GM10266 (cell line): Measurements from ENCODE around the gene DTX4.

ENCODE experiments used
- DNase-seq: peaks from one replicate; pipeline ENCODE4 v3.0.0; 2012; ENCODE audit errors: extremely low spot score
- TF ChIP-seq, protein P1 (sequence below): IDR thresholded peaks from 2 replicates; pipeline ENCODE4 v1.5.1; 2012; ENCODE audit warnings: mild to moderate bottlenecking, low read depth; ENCODE audit not compliant: control insufficient read depth, insufficient read depth; ENCODE audit errors: missing control alignments

The DTX4 gene

DNA sequence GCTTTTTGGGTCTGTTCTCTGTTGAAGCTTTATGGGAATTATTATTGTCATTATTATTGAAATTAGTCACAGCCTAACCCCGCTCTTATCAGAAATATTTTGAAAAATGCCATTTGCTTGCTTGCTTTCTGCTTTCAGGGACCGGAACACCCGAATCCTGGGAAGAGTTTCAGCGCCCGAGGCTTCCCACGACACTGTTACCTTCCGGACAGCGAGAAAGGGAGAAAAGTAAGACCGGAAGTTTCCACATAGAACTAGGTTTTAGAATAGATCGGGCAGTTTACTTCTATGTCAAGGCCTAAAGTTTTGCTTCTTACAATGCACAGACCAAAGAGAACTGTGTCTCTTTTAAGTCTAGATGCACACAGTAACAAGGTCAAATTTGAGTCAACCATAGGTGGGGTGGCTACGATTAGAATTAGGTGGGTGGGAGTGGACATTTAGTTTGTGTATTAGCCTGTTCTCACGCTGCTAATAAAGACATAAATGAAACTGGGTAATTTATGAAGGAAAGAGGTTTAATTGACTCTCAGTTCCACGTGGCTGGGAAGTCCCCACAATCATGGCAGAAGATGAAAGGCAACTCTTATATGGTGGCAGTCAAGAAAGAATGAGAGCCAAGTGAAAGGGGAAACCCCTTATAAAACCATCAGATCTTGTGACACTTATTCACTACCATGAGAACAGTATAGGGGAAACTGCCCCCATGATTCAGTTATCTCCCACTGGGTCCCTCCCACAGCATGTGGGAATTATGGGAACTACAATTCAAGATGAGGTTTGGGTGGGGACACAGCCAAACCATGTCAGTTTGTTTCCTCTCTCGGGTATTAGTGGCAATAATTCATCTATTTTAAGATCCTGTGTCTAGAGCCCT, 27.9 kb downstream of the DTX4 start:
- DNase-seq: peak; percentile 50
- TF ChIP-seq, protein P1, sequence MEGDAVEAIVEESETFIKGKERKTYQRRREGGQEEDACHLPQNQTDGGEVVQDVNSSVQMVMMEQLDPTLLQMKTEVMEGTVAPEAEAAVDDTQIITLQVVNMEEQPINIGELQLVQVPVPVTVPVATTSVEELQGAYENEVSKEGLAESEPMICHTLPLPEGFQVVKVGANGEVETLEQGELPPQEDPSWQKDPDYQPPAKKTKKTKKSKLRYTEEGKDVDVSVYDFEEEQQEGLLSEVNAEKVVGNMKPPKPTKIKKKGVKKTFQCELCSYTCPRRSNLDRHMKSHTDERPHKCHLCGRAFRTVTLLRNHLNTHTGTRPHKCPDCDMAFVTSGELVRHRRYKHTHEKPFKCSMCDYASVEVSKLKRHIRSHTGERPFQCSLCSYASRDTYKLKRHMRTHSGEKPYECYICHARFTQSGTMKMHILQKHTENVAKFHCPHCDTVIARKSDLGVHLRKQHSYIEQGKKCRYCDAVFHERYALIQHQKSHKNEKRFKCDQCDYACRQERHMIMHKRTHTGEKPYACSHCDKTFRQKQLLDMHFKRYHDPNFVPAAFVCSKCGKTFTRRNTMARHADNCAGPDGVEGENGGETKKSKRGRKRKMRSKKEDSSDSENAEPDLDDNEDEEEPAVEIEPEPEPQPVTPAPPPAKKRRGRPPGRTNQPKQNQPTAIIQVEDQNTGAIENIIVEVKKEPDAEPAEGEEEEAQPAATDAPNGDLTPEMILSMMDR: no peak

DNA sequence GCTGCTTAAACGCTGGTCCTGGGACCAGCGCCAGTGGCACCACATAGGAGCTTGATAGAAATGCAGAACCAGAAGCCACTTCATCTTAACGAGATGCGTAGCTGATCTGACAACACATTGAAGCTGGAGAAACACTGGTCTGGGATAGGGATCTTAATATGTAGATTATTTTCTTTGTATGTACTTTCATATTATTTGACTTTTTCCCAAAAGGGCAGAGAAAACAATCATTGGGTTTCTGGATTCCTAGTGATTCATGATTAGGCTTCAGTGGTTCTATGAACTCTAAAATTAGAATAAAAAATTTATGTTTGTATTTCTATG, 28.5 kb downstream of the DTX4 start:
- DNase-seq: no peak
- TF ChIP-seq, protein P1: no peak

DNA sequence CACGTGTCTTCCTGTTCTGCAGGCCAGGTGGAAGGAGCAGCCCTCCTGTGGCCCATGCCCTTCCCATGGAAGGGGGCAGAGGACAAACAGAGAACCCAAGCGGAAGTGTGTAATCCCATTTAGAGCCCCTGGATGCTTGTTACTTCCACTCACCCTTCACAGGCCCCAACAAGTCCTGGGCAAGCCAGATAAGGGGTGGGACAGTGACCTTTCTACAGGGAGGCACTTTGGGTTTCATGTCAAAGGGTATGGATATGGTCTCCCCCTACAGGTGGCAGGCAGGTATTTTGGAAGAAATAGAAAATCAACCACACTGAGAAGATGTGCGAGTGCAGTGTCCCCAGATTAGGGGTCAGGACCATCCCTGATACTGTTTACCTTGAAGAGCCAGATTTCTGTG, 29.4 kb downstream of the DTX4 start:
- TF ChIP-seq, protein P1: peak; percentile 34
- no peak for DNase-seq

DNA sequence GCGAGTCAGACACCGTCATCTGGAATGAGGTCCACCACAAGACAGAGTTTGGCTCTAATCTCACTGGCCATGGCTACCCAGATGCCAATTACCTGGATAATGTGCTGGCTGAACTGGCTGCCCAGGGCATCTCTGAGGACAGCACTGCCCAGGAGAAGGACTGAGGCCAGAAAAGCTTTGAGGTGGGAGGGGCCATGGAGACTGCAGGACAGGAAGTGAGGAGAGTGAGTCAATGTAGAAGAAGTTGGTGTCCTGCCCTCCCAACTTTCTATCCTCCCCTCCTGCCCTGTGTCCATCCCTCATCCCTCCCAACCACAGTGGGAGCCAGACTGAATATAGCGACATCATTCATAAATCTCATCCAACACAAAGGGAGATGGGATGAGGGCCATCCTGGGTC, 32.8 kb downstream of the DTX4 start:
- TF ChIP-seq, protein P1: no peak
- DNase-seq: no peak

DNA sequence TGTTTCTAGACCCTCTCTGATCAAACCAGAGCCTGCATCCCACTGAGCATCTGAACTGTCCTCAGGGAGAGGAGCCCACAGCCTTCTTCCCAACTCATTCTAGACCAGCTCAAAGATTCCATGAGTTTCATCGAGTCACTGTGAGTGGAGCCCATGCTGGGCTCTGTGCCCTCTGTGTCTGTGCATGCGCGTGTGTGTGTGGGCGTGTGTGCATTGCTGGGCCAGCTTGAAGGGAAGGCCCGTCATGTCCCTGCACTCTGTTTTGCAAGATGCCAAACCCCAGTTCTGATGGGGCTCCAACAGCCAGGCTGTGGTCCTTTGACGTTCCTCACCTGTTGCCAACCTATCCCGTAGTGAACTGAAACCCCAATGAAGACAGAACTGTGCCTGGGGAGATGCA, 33.7 kb downstream of the DTX4 start:
- no peak for DNase-seq
- TF ChIP-seq, protein P1: no peak

DNA sequence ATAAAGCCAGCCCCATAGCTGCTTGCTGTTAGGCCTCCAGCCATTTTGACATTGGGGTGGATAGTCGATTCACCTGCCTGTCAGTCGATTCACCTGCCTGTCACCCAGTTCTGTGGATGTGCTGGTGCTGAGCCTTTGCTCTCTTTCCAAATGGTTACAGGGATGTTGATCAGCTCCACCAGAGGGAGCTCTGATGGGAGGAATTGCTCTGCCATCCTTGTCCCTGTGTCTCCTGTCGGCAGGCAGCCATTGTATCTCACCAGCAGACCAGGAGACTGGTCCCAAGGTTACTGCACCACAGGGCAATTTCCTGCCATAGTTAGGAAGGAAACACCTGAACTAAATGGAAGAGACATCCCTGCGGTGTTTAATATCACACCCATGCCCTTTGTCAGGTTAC, 34.7 kb downstream of the DTX4 start:
- DNase-seq: no peak
- TF ChIP-seq, protein P1: peak; percentile 61

DNA sequence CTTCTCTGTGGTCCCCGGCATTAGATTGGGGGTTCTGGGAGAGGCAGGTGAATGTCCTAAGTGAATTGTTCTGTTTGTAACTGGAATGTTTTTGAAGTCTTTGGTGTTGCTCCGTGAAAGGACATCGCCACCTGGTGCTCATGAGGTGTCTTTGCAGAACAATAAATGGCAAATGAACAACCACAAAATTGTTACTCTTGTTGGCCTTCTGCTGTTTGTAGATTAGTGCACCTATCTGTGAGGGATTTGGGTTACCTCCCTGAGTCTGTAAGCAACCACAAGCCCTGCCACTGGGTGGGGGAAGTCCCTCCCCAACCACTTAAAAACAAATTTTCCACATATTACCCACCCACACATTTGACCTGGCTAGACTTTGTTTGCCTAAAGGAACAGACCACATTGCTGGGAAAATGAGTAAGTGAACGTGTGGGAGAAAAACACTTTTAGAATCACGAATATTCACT, 36.1 kb downstream of the DTX4 start:
- peak; percentile 48 for DNase-seq
- TF ChIP-seq, protein P1: peak; percentile 80
